PC-9 (cell line): ENCODE measurements around the gene DNAJB6.

ENCODE experiments used
- EZH2 ChIP-seq: fragments of 200-600 bp; sonication (generic); IDR thresholded peaks from 2 replicates; pipeline ENCODE4 v1.8.0; 2017; ENCODE audit warnings: antibody characterized with exemption, low read depth
- TF ChIP-seq, protein P1 (sequence below): fragments of 200-600 bp; sonication (generic); conservative IDR thresholded peaks from 2 replicates; pipeline ENCODE4 v1.6.1; 2017; ENCODE audit warnings: mixed run types, antibody characterized with exemption, mild to moderate bottlenecking, moderate library complexity

DNA sequence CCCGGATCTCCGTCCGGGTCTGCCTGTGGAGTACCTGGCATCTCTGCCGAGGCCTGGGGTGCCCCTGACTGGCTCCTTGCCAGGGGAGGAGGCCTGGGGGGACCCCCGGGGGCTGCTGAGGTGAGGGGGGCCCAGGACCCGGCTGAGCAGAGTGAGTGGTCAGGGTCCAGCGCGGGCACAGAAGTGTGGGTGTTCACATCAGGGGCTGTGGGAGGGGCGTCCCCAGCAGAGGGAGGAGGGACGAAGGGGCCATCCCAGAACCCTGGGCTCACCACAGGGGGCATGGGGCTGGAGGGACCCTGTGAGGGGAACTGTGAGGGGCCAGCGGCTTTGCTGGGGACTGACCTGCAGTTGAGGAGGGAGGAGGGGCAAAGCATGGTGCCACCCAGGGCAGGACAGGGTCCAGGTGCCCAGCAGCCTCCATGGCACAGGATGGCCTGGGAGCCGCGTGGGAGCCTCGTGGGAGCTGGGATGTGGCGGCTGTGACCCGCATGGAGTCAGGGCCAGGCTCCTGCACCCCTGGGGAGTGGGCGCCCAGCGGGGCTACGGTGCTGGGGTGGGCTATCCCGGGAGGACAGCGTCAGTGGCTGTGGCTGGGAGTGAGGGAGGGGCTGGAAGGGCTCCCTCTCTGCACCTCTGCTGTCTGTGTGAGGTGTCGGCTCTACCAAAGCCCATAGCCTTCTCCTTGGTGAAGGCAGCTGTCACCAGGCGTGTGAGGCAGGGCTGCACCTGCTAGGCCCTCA is 91.2 kb downstream of the DNAJB6 start:
- TF ChIP-seq, protein P1, sequence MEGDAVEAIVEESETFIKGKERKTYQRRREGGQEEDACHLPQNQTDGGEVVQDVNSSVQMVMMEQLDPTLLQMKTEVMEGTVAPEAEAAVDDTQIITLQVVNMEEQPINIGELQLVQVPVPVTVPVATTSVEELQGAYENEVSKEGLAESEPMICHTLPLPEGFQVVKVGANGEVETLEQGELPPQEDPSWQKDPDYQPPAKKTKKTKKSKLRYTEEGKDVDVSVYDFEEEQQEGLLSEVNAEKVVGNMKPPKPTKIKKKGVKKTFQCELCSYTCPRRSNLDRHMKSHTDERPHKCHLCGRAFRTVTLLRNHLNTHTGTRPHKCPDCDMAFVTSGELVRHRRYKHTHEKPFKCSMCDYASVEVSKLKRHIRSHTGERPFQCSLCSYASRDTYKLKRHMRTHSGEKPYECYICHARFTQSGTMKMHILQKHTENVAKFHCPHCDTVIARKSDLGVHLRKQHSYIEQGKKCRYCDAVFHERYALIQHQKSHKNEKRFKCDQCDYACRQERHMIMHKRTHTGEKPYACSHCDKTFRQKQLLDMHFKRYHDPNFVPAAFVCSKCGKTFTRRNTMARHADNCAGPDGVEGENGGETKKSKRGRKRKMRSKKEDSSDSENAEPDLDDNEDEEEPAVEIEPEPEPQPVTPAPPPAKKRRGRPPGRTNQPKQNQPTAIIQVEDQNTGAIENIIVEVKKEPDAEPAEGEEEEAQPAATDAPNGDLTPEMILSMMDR = no peak
- TF ChIP-seq EZH2 = no peak
